DMS 273 (cell line): Measurements from ENCODE around the gene BRINP2.

Experiments
- DNase-seq: peaks from one replicate; lab custom pipeline; 2025; ENCODE audit not compliant: unreplicated experiment; lab: John Stamatoyannopoulos, UW

The BRINP2 gene

DNA sequence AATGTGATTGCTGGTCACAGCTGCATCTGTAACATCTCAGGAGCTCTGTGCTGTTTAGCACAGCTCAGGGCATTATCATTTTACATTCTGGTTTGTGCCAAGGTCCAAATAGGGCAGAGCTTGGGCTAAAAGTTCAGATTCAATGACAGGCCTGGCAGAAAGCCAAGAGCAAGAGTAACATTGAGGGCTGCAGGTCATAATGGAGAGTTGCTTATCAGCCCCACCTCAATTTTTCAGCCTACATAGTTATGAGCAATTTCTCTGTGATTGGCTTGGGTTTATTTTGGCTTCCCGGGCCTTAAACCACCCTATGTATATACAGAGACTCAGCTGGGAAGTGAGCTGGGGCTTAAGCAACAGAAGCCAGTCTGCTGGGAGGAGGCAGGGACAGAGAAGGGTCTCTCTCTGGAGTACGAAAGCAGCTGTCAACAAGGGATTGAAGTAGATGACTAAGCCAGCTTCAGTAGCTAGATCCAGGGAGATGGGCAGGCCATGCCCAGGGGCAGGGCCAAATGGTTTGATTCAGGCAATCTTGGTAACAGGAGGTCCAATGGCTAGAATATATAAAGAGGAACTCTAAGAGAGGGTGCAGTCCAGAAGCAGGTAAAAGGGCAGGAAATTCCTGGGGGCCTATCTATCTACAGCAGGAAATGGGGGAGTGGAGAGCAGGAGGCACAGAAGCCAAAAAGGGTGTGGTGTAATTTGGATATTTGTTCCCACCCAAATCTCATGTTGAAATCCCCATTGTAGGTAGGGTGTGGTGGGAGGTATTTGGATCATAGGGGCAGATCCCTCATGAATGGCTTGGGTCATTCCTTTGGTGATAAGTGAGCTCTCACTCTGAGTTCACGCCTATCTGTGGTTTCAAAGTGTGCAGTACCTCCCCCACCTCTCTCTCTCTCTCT, 49.0 kb downstream of the BRINP2 start:
- no peak for DNase-seq

GRCh38 chr1:177223359-177223758, 52.6 kb downstream of the BRINP2 start:
- no peak for DNase-seq

GRCh38 chr1:177227978-177228692, 57.4 kb downstream of the BRINP2 start:
- DNase-seq = no peak

- DNase-seq = no peak
Observed at GRCh38 chr1:177228693-177229065, 57.9 kb downstream of the BRINP2 start.

- no peak for DNase-seq
Observed at GRCh38 chr1:177229781-177230180, 59.0 kb downstream of the BRINP2 start.

GRCh38 chr1:177230228-177231016, 59.7 kb downstream of the BRINP2 start:
- DNase-seq = no peak

GRCh38 chr1:177235350-177235749, 64.6 kb downstream of the BRINP2 start:
- no peak for DNase-seq

- no peak for DNase-seq
Observed at GRCh38 chr1:177236962-177237361, 66.2 kb downstream of the BRINP2 start.

DNA sequence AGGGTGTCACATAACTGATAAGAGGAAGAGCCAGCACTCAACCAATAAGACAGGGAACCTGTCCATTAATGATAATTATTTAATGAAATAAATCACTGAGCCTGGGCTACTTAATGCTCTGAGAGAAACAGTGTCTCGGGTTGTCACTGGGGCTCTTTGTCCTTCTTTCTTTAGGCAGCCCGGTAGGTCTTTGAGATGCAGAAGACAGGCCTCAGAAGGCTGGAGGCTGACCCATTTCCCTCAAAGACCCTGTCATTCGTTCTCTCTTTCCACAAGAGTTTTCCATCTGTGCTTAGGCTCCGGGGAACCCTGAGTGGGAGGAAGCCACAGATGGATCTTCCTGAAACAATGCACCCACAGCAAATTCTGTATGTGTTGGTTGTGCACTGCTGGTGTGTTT, 68.2 kb downstream of the BRINP2 start:
- no peak for DNase-seq

DNA sequence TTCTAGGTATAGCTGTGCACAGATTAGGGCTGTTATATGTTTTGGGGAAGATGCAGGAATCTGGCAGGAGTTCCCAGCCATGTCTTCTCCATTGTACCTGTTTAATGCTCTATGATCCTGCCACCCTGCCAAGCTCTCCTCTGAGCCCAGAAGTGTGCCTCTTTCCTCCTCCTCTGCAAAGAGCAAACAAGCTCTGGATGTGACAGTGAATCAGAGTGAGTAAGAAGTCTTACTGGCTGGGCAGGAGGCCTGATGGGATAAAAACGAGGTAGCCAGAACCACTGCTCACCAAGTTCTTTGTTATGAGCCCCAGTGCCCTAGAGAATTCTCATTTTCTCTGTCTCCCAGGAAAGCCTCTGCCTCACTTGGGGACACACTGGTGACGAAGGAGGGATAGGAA, 69.0 kb downstream of the BRINP2 start:
- no peak for DNase-seq

DNA sequence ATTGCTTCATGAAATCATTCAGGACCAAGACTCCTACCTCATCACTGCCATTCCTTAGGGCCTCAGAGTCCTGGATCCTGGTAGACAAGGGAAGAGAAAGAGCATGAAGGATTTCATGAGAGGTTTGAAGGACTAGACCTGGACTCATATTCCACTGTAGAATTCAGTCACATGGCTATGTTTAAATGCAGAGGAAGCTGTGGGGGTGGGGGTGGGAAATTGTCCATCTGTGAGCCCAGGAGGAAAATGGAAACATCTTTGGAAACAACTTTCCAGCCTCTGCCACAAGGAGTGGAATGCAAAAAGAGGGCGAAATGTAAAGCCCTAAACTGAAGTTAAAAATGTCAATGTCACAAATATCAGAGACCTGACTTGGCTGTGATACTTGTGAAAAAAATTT, 73.0 kb downstream of the BRINP2 start:
- DNase-seq = no peak

GRCh38 chr1:177246710-177247580, 76.2 kb downstream of the BRINP2 start:
- no peak for DNase-seq

- no peak for DNase-seq
Observed at GRCh38 chr1:177247623-177248176, 76.9 kb downstream of the BRINP2 start.

DNA sequence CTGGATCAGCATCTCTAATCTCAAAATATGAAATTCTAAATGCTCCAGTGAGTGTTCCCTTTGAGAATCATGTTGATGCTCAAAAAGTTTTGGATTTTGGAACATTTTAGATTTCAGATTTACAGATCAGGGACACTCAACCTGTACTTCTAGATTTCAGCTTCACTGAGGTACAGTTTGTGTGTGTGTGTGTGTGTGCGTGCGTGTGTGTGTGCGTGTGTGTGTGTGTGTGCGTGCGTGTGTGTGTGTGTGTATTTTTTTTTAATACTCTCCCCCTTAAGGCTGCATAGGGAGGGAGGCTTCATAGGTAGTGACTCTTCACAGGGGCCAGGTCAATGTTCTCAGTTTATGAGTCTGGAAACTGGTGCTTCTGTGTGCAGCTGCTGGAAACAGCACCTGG, 77.5 kb downstream of the BRINP2 start:
- no peak for DNase-seq

GRCh38 chr1:177249231-177249630, 78.5 kb downstream of the BRINP2 start:
- no peak for DNase-seq

GRCh38 chr1:177252877-177253276, 82.1 kb downstream of the BRINP2 start:
- no peak for DNase-seq

GRCh38 chr1:177255411-177255810, 84.7 kb downstream of the BRINP2 start:
- no peak for DNase-seq

- peak; percentile 26 for DNase-seq
Observed at GRCh38 chr1:177256153-177257075, 85.7 kb downstream of the BRINP2 start.

GRCh38 chr1:177257128-177257527, 86.4 kb downstream of the BRINP2 start:
- DNase-seq = no peak
